MM.1S (cell line): Measurements from ENCODE around the gene SIRT6.

Experiments
- DNase-seq: peaks from one replicate; pipeline ENCODE4 v3.0.0-alpha.2; 2015
- H2AFZ ChIP-seq: fragments of 300-600 bp; sonication (generic); 2 replicates; pipeline ENCODE4 v1.6.0; 2016; ENCODE audit warnings: antibody characterized with exemption, low read length
- H3F3A ChIP-seq: fragments of 300-600 bp; sonication (generic); 2 replicates; pipeline ENCODE4 v1.6.1; 2016; ENCODE audit warnings: mild to moderate bottlenecking, antibody characterized with exemption, low read length, moderate library complexity, mixed read lengths; ENCODE audit not compliant: insufficient read depth
- H3K27ac ChIP-seq: fragments of 300-600 bp; sonication (generic); 2 replicates; pipeline ENCODE4 v1.5.1; 2016; ENCODE audit warnings: mild to moderate bottlenecking, low read length
- H3K27me3 ChIP-seq: fragments of 300-600 bp; sonication (generic); replicated peaks from 2 replicates; pipeline ENCODE4 v1.6.0; 2016; ENCODE audit warnings: low read length; ENCODE audit not compliant: insufficient read depth
- H3K36me3 ChIP-seq: fragments of 300-600 bp; sonication (generic); replicated peaks from 2 replicates; pipeline ENCODE4 v1.6.1; 2016; ENCODE audit warnings: mild to moderate bottlenecking, low read length, mixed read lengths; ENCODE audit not compliant: insufficient read depth
- H3K4me1 ChIP-seq: fragments of 300-600 bp; sonication (generic); 2 replicates; pipeline ENCODE4 v1.6.1; 2016; ENCODE audit warnings: low read length, mixed read lengths
- H3K4me2 ChIP-seq: fragments of 300-600 bp; sonication (generic); 2 replicates; pipeline ENCODE4 v1.6.0; 2016; ENCODE audit warnings: low read depth, low read length
- H3K4me3 ChIP-seq: fragments of 300-600 bp; sonication (generic); 2 replicates; pipeline ENCODE4 v1.5.1; 2016; ENCODE audit warnings: low read length, mixed read lengths
- H3K79me2 ChIP-seq: fragments of 300-600 bp; sonication (generic); 2 replicates; pipeline ENCODE4 v1.6.1; 2016; ENCODE audit warnings: mixed run types, low read length, mixed read lengths
- H3K9ac ChIP-seq: fragments of 300-600 bp; sonication (generic); 2 replicates; pipeline ENCODE4 v1.6.1; 2016; ENCODE audit warnings: low read length, mixed read lengths
- H3K9me2 ChIP-seq: fragments of 300-600 bp; sonication (generic); replicated peaks from 2 replicates; pipeline ENCODE4 v1.6.1; 2016; ENCODE audit warnings: mild to moderate bottlenecking, low read length, mixed read lengths; ENCODE audit not compliant: insufficient read depth
- H3K9me3 ChIP-seq: fragments of 300-600 bp; sonication (generic); replicated peaks from 2 replicates; pipeline ENCODE4 v1.6.1; 2016; ENCODE audit warnings: mild to moderate bottlenecking, low read length, mixed read lengths; ENCODE audit not compliant: insufficient read depth
- H4K20me1 ChIP-seq: fragments of 300-600 bp; sonication (generic); 2 replicates; pipeline ENCODE4 v1.6.1; 2016; ENCODE audit warnings: mild to moderate bottlenecking, low read length, moderate library complexity, mixed read lengths; ENCODE audit not compliant: insufficient read depth
- EZH2 ChIP-seq: fragments of 300-600 bp; sonication (generic); optimal IDR thresholded peaks from 2 replicates; pipeline ENCODE3; 2017; ENCODE audit warnings: low read depth, mild to moderate bottlenecking, antibody characterized with exemption, low read length, mixed read lengths
- EZH2phosphoT487 ChIP-seq: fragments of 300-600 bp; sonication (generic); IDR thresholded peaks from 2 replicates; pipeline ENCODE4 v1.6.1; 2018; ENCODE audit warnings: antibody characterized with exemption, low read length
- TF ChIP-seq, protein P1 (sequence below): fragments of 300-600 bp; sonication (generic); IDR thresholded peaks from 2 replicates; pipeline ENCODE4 v1.5.1; 2016; ENCODE audit warnings: antibody characterized with exemption, low read length, mixed read lengths

SIRT6 gene

DNA sequence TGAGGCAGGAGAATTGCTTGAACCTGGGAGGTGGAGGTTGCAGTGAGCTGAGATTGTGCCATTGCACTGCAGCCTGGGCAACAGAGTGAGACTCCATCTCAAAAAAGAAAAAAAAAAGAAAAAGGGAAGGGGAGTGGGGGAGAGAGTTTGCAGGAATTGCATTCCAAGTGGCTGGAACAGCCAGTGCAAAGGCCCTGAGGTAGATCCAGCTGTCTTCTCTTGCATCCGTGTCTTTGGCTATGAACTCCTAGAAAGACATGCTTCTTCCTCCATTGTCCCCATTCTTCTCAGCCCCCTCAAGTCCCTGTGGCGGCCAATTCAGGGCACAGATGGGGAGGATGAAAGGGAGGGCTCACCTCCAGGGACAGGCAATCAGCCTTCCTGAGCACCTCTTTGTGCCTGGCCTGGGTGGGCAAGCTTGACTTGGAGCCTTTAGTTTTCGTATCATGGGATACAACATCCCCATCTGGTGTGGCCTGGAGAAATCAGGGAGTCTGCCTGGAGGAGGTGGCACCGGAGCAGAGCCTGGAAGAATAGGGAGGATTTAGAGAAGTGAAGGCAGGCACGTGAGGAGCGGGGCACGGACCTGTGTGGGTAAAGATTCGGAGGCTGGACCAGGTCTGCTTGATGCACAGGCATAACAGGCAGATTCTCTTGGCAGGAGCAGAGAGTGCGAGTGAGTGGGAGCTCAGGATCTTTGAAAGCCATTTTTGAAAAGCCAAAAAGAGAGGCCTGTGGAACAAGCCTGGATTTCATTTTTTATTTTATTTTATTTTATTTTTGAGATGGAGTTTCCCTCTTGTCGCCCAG lies 5.2 kb upstream of the SIRT6 start:
- H3K9ac ChIP-seq, result no peak overlapping the region
- no peaks in the 10 kb centered on the region for H4K20me1 ChIP-seq
- 0 out of 2 replicates have a peak, but pooled peaks cover 3% of the 10 kb centered on the region for H3K4me1 ChIP-seq
- H3K79me2 ChIP-seq, result no peaks in the 10 kb centered on the region
- no peaks in the 10 kb centered on the region for H3K9me3 ChIP-seq
- no peaks in the 10 kb centered on the region for H3K36me3 ChIP-seq
- H3K4me2 ChIP-seq, result no peak overlapping the region
- DNase-seq, result no peak
- H2AFZ ChIP-seq, result no peak overlapping the region
- no peak overlapping the region for H3K4me3 ChIP-seq
- H3K9me2 ChIP-seq, result no peaks in the 10 kb centered on the region
- H3K27ac ChIP-seq, result no peak overlapping the region
- no peaks in the 10 kb centered on the region for H3F3A ChIP-seq
- TF ChIP-seq EZH2phosphoT487, result no peak
- TF ChIP-seq EZH2, result no peak
- TF ChIP-seq, protein P1, sequence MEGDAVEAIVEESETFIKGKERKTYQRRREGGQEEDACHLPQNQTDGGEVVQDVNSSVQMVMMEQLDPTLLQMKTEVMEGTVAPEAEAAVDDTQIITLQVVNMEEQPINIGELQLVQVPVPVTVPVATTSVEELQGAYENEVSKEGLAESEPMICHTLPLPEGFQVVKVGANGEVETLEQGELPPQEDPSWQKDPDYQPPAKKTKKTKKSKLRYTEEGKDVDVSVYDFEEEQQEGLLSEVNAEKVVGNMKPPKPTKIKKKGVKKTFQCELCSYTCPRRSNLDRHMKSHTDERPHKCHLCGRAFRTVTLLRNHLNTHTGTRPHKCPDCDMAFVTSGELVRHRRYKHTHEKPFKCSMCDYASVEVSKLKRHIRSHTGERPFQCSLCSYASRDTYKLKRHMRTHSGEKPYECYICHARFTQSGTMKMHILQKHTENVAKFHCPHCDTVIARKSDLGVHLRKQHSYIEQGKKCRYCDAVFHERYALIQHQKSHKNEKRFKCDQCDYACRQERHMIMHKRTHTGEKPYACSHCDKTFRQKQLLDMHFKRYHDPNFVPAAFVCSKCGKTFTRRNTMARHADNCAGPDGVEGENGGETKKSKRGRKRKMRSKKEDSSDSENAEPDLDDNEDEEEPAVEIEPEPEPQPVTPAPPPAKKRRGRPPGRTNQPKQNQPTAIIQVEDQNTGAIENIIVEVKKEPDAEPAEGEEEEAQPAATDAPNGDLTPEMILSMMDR, result no peak
- H3K27me3 ChIP-seq, result peaks cover 54% of the 10 kb centered on the region

DNA sequence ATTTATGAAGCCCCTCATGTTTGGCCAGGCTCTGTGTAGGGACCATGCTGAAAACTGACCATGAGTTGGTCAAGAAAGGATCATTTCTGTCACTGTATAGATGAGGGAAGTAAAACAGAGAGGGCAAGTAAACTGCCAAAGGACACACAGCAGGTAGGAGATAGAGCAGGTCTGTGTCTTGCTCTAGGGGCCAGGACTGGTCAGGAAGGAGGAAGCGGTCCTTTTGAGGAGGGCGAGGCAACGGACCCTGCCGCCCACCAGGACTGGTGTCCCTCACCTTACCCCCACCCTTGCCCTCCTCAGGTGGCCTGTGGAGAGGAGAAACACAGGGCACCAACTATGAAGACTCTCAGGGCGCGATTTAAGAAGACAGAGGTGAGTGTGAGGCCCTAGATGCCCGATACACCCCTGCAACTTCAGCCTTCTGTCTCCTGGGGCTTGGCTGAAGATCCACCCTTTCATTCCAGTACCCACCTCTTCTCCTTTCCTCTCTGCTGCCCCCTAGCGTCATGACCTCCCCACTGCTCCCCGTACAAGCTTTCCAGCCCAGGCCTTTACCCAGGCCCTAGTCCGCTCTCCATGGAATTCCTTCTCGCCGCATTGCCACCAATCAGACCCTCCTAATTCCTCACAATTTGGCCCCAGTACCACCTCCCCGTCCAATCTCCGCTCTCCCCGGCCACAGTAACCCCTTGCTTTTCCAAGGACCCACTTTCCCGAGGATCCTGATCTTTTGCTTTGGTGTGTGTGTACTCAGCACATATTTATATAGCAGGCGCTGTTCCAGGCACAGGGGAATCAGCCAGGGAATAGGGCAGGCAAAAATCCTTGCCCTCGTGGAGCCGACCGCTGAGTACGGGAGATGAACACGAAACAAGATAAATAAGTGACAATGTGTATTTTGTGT lies 4.0 kb upstream of the SIRT6 start:
- H3K9me3 ChIP-seq, result no peaks in the 10 kb centered on the region
- peak; percentile 63 for DNase-seq
- no peaks in the 10 kb centered on the region for H3K36me3 ChIP-seq
- no peaks in the 10 kb centered on the region for H3K9me2 ChIP-seq
- H4K20me1 ChIP-seq, result no peaks in the 10 kb centered on the region
- H3K4me3 ChIP-seq, result no peak overlapping the region
- no peak overlapping the region for H2AFZ ChIP-seq
- peaks cover 10% of the 10 kb centered on the region for H3K79me2 ChIP-seq
- H3K9ac ChIP-seq, result no peak overlapping the region
- H3K4me1 ChIP-seq, result peaks cover 3% of the 10 kb centered on the region; the same call in 1 of the 2 replicates
- no peak for TF ChIP-seq EZH2phosphoT487
- TF ChIP-seq, protein P1, result peak; percentile 94
- peak; percentile 48 for TF ChIP-seq EZH2
- H3K27me3 ChIP-seq, result peaks cover 46% of the 10 kb centered on the region
- no peak overlapping the region for H3K4me2 ChIP-seq
- no peak overlapping the region for H3K27ac ChIP-seq
- H3F3A ChIP-seq, result no peaks in the 10 kb centered on the region

DNA sequence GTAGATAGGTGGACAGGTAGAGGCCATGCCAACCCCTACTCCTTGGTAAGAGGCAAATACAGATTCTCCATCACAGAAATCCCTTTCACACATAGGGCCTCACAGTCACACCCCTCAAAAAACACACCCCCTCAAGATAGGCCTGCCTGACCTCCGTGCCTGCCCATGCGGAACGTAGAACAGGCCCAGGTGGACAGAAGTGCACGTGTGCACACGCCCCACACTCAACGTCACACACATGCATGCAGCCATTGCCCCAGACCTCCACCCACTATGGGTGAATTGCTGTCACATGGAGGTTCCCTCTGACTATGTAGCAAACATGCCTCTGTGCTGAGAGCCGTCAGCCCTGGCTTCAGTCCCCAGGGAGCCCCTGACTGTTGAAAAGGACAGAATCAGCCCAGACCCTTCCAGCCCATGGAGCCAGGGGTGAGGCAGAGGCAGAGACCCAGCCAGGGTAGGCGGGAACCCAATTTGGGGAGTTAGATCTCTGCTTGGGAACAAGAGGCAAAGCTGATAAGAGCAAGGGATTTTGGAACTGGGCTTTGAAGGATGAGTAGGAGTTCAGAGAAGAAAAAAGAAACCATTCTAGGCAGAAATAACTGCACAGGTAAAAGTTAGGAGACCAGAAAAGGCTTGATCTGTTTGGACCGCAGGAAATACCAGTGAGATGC lies 3.2 kb upstream of the SIRT6 start:
- DNase-seq, result no peak
- Histone ChIP-seq H3K4me1 (peaks cover 11% of the 10 kb centered on the region), H3K4me2 (no peak overlapping the region), H3K4me3 (no peak overlapping the region), H3K79me2 (peaks cover 18% of the 10 kb centered on the region), H4K20me1 (no peaks in the 10 kb centered on the region), H3K36me3 (no peaks in the 10 kb centered on the region), H3K27ac (no peak overlapping the region), H2AFZ (no peak overlapping the region), H3K9ac (no peak overlapping the region), H3F3A (no peaks in the 10 kb centered on the region), H3K9me2 (no peaks in the 10 kb centered on the region), H3K27me3 (peaks cover 39% of the 10 kb centered on the region), H3K9me3 (no peaks in the 10 kb centered on the region)
- TF ChIP-seq EZH2phosphoT487 (no peak), EZH2 (no peak)
- TF ChIP-seq, protein P1, result no peak
